Fibroblast of lung (primary cell): ENCODE results near the gene TMEM208.

ENCODE experiments used
- CTCF ChIP-seq, 2 donors: IDR thresholded peaks in 1 of 2; conservative IDR thresholded peaks in 1 of 2; 1 replicate in 1 of 2; 2 replicates in 1 of 2; pipeline ENCODE4 v1.5.1; 2011 to 2012; ENCODE audit warnings: low read length in 2 of 2, control low read depth in 1 of 2, inconsistent platforms in 1 of 2, low read depth in 1 of 2, mild to moderate bottlenecking in 1 of 2
- EZH2 ChIP-seq: IDR thresholded peaks from 2 replicates; pipeline ENCODE4 v1.5.1; 2012; ENCODE audit warnings: low read length, control low read depth, mild to moderate bottlenecking; ENCODE audit errors: missing control alignments

GRCh38 chr16:67179421-67180080 lies 47.4 kb upstream of the TMEM208 start:
- TF ChIP-seq CTCF (conservative IDR thresholded peaks at IDR 0.05 in 1 of 2, IDR thresholded peaks at IDR 0.05 in 1 of 2; ENCODE audit: low read depth in 1 of 2, low read length in 2 of 2), result peak; percentile 3 to 10
- no peak for TF ChIP-seq EZH2
